H9 (cell line): ENCODE measurements around the gene C1QBP. TPM values are rescaled to one million over a fixed set of nuclear protein-coding genes. Genes with fewer than 3 reads are reported as not detected.

Experiments
- DNase-seq: peaks from one replicate; pipeline ENCODE4 v3.0.0-alpha.2; 2017
- H2AFZ ChIP-seq: one replicate; pipeline ENCODE4 v1.6.1; 2013; ENCODE audit warnings: mild to moderate bottlenecking, low read length, control low read depth, moderate library complexity
- H2AK5ac ChIP-seq: 2 replicates; pipeline ENCODE4 v1.6.1; 2013; ENCODE audit warnings: low read length, control low read depth, mixed read lengths; ENCODE audit not compliant: insufficient read length
- H2BK120ac ChIP-seq: one replicate; pipeline ENCODE4 v1.6.1; 2013; ENCODE audit warnings: low read depth, mild to moderate bottlenecking, low read length, control low read depth, inconsistent platforms; ENCODE audit not compliant: poor library complexity, severe bottlenecking
- H2BK12ac ChIP-seq: 2 replicates; pipeline ENCODE4 v1.6.1; 2013; ENCODE audit warnings: low read length, control low read depth, mixed read lengths, low read depth; ENCODE audit not compliant: insufficient read length
- H2BK15ac ChIP-seq: 2 replicates; pipeline ENCODE4 v1.6.1; 2013; ENCODE audit warnings: low read depth, low read length, control low read depth
- H2BK20ac ChIP-seq: one replicate; pipeline ENCODE4 v1.6.1; 2013; ENCODE audit warnings: low read depth, mild to moderate bottlenecking, low read length, control low read depth, inconsistent platforms; ENCODE audit not compliant: poor library complexity, severe bottlenecking
- H2BK5ac ChIP-seq: 2 replicates; pipeline ENCODE4 v1.6.1; 2013; ENCODE audit warnings: low read length, control low read depth, mixed read lengths; ENCODE audit not compliant: insufficient read length
- H3K14ac ChIP-seq: 2 replicates; pipeline ENCODE4 v1.6.1; 2013; ENCODE audit warnings: low read length, control low read depth; ENCODE audit not compliant: insufficient read depth
- H3K18ac ChIP-seq: 2 replicates; pipeline ENCODE4 v1.6.1; 2013; ENCODE audit warnings: low read depth, mild to moderate bottlenecking, mixed read lengths, low read length, control low read depth; ENCODE audit not compliant: insufficient read length
- H3K23ac ChIP-seq: 2 replicates; pipeline ENCODE4 v1.6.1; 2013; ENCODE audit warnings: low read length, control low read depth, mixed read lengths, low read depth; ENCODE audit not compliant: insufficient read length
- H3K23me2 ChIP-seq: 2 replicates; pipeline ENCODE4 v1.6.1; 2013; ENCODE audit warnings: low read depth, mild to moderate bottlenecking, mixed read lengths, low read length, control low read depth; ENCODE audit not compliant: insufficient read length, poor library complexity, severe bottlenecking
- H3K27ac ChIP-seq: 2 replicates; pipeline ENCODE4 v1.5.1; 2013; ENCODE audit warnings: low read length, control low read depth, mixed read lengths, low read depth; ENCODE audit not compliant: insufficient read length
- H3K27me3 ChIP-seq: 2 replicates; pipeline ENCODE4 v1.6.1; 2013; ENCODE audit warnings: low read length, control low read depth, inconsistent platforms; ENCODE audit not compliant: insufficient read depth
- H3K4ac ChIP-seq: 2 replicates; pipeline ENCODE4 v1.6.1; 2013; ENCODE audit warnings: low read depth, mild to moderate bottlenecking, control low read depth, inconsistent platforms, low read length, moderate library complexity
- H3K4me1 ChIP-seq: 2 replicates; pipeline ENCODE4 v1.6.1; 2013; ENCODE audit warnings: low read length, control low read depth, inconsistent platforms; ENCODE audit not compliant: insufficient read depth
- H3K4me2 ChIP-seq: 2 replicates; pipeline ENCODE4 v1.6.1; 2013; ENCODE audit warnings: low read length, control low read depth, mixed read lengths; ENCODE audit not compliant: insufficient read length, insufficient read depth
- H3K56ac ChIP-seq: 2 replicates; pipeline ENCODE4 v1.6.1; 2013; ENCODE audit warnings: low read depth, mild to moderate bottlenecking, mixed read lengths, low read length, control low read depth; ENCODE audit not compliant: insufficient read length
- H3K79me1 ChIP-seq: 2 replicates; pipeline ENCODE4 v1.6.1; 2013; ENCODE audit warnings: low read depth, mild to moderate bottlenecking, moderate library complexity, low read length, control low read depth, inconsistent platforms; ENCODE audit not compliant: insufficient read depth, poor library complexity, severe bottlenecking
- H3K79me2 ChIP-seq: 2 replicates; pipeline ENCODE4 v1.6.1; 2013; ENCODE audit warnings: low read length, control low read depth, inconsistent platforms; ENCODE audit not compliant: insufficient read depth
- H3K9ac ChIP-seq: 2 replicates; pipeline ENCODE4 v1.6.1; 2013; ENCODE audit warnings: low read length, control low read depth, mixed read lengths; ENCODE audit not compliant: insufficient read length; ENCODE audit errors: extremely low read depth
- H3K9me3 ChIP-seq: one replicate; pipeline ENCODE4 v1.6.1; 2013; ENCODE audit warnings: low read depth, low read length, inconsistent platforms; ENCODE audit not compliant: control insufficient read depth
- H3T11ph ChIP-seq: one replicate; pipeline ENCODE4 v1.6.1; 2013; ENCODE audit warnings: mild to moderate bottlenecking, low read length, control low read depth, inconsistent platforms
- H4K20me1 ChIP-seq: one replicate; pipeline ENCODE4 v1.6.1; 2013; ENCODE audit not compliant: control insufficient read depth, insufficient read length, insufficient read depth
- H4K5ac ChIP-seq: 2 replicates; pipeline ENCODE4 v1.6.1; 2013; ENCODE audit warnings: low read depth, mild to moderate bottlenecking, mixed read lengths, low read length, control low read depth; ENCODE audit not compliant: insufficient read length
- H4K8ac ChIP-seq: replicated peaks from 2 replicates; pipeline ENCODE4 v1.6.1; 2013; ENCODE audit warnings: low read length, control low read depth, mixed read lengths, low read depth; ENCODE audit not compliant: insufficient read length
- H4K91ac ChIP-seq: 2 replicates; pipeline ENCODE4 v1.6.1; 2013; ENCODE audit warnings: low read depth, mild to moderate bottlenecking, moderate library complexity, mixed read lengths, low read length, control low read depth; ENCODE audit not compliant: insufficient read length
- H3K27ac Mint-ChIP-seq, 3 experiments: 2 replicates in 2 of 3; 3 replicates in 1 of 3; pipeline ENCODE4 v1.8.0; 2020 to 2021; ENCODE audit warnings: mixed read lengths in 3 of 3, mild to moderate bottlenecking in 1 of 3, moderate library complexity in 1 of 3
- H3K27me3 Mint-ChIP-seq: 2 replicates; pipeline ENCODE4 v1.8.0; 2021; ENCODE audit warnings: low read depth, mild to moderate bottlenecking, moderate library complexity, mixed read lengths
- H3K36me3 Mint-ChIP-seq, 3 experiments: 2 replicates in 2 of 3; 3 replicates in 1 of 3; pipeline ENCODE4 v1.8.0; 2020 to 2021; ENCODE audit warnings: low read depth in 3 of 3, mixed read lengths in 3 of 3; ENCODE audit not compliant: insufficient read depth in 1 of 3
- H3K4me1 Mint-ChIP-seq, 2 experiments: 2 replicates each; pipeline ENCODE4 v1.8.0; 2020; ENCODE audit warnings: mixed read lengths in 2 of 2
- H3K4me3 Mint-ChIP-seq, 2 experiments: 2 replicates in 1 of 2; 3 replicates in 1 of 2; pipeline ENCODE4 v1.8.0; 2020 to 2021; ENCODE audit warnings: mild to moderate bottlenecking in 2 of 2, mixed read lengths in 2 of 2, moderate library complexity in 1 of 2
- H3K9me3 Mint-ChIP-seq, 2 experiments: 2 replicates in 1 of 2; 3 replicates in 1 of 2; pipeline ENCODE4 v1.8.0; 2020; ENCODE audit warnings: mild to moderate bottlenecking in 2 of 2, mixed read lengths in 2 of 2, moderate library complexity in 1 of 2
- WGBS: extraction: QIAGEN DNeasy Blood & Tissue Kit; methylation state at CpG from one replicate; pipeline ENCODE4 v1.1.7; 2013; ENCODE audit warnings: missing lambda C conversion rate, low lambda C conversion rate, mixed read lengths; ENCODE audit not compliant: insufficient read length; ENCODE audit errors: extremely low coverage; 5-methylcytosine and 5-hydroxymethylcytosine counted together
- long read RNA-seq: library from polyadenylated mRNA; unstranded; transcript quantifications from one replicate; pipeline ENCODE4 v2.0.0, GENCODE V29; 2020
- total RNA-seq: library from RNA; stranded (reverse); gene quantifications from 2 replicates; pipeline ENCODE4 v1.2.1, GENCODE V29; 2021
- TF ChIP-seq, protein P1 (sequence below): fragments of 200-600 bp; sonication (generic); conservative IDR thresholded peaks from 3 replicates; pipeline ENCODE4 v1.8.0; 2021; ENCODE audit warnings: antibody characterized with exemption, mild to moderate bottlenecking

The C1QBP gene, protein sequence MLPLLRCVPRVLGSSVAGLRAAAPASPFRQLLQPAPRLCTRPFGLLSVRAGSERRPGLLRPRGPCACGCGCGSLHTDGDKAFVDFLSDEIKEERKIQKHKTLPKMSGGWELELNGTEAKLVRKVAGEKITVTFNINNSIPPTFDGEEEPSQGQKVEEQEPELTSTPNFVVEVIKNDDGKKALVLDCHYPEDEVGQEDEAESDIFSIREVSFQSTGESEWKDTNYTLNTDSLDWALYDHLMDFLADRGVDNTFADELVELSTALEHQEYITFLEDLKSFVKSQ
- 390 and 395 TPM in 2 replicates for total RNA-seq
- long read RNA-seq, transcript C1QBP-201 (6 exons, 1,169 nt), result major isoform, 2,937 of 3,025 reads
- long read RNA-seq, partial matches to known transcripts, result 2 of 3,025 reads
- long read RNA-seq, other reads (novel, unspliced or antisense), result 84 of 3,025 reads

DNA sequence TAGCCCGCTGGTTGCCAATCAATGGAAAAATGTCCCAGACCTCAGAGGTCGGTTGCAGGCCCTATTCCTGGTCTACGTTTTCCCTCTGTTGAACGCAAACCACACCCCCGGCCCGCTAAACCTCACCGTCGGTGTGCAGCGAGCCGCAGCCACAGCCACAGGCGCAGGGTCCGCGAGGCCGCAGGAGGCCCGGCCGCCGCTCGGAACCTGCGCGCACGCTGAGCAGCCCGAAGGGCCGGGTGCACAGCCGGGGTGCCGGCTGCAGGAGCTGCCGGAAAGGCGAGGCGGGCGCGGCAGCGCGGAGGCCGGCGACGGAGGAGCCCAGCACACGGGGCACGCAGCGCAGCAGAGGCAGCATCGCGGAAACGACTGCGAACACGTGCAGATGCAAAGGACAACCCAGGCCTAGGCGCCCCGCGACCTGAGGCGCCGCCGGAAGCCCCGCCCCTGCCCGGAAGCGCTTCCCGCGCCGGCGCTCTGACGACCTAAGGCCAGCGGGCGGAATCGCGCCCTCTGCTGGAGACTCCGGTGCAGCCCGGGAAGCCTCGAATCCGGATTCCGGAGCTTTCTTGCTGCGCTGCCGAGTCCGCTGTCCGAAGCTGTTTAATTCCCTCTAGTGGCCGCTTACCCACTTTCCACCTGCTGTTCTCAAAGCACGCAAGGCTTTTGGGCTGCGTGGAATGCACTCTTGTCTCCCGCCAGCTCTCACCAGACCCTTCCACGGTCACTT, at the start of gene C1QBP:
TSS of gene C1QBP (minus strand) at position 440 of the 730 bp plus-strand sequence. CDS start at position 358, 82 bp downstream.
- Histone ChIP-seq H4K8ac (no peak within 1 kb of the TSS), H3K9ac (peak within 1 kb of the TSS; percentile 89), H3T11ph (no peak within 1 kb of the TSS), H3K9me3 (no peaks in the 10 kb centered on the region), H3K18ac (no peak within 1 kb of the TSS), H3K79me2 (peaks cover 15% of the 10 kb centered on the region; the same call in 1 of the 2 replicates), H2BK15ac (no peak within 1 kb of the TSS), H3K27ac (no peak within 1 kb of the TSS), H2BK12ac (no peak within 1 kb of the TSS), H4K91ac (no peak within 1 kb of the TSS), H2BK120ac (no peak within 1 kb of the TSS), H3K4me1 (no peaks in the 10 kb centered on the region; the same call in 1 of the 2 replicates), H3K23ac (no peak within 1 kb of the TSS), H2BK20ac (no peak within 1 kb of the TSS), H3K14ac (peak within 1 kb of the TSS; percentile 87), H2AK5ac (no peak within 1 kb of the TSS), H3K4me2 (peak within 1 kb of the TSS; percentile 94), H3K27me3 (no peaks in the 10 kb centered on the region), H3K23me2 (no peaks in the 10 kb centered on the region), H4K5ac (peak within 1 kb of the TSS; percentile 22), H2BK5ac (no peak within 1 kb of the TSS), H3K79me1 (peaks cover 6% of the 10 kb centered on the region), H3K56ac (no peak within 1 kb of the TSS), H4K20me1 (no peaks in the 10 kb centered on the region), H2AFZ (no peak within 1 kb of the TSS), H3K4ac (no peak within 1 kb of the TSS)
- Mint-ChIP-seq H3K27me3 (no peaks in the 10 kb centered on the region), H3K27ac (peak within 1 kb of the TSS; percentile 73 to 87 (median 73)), H3K9me3 (no peaks in the 10 kb centered on the region), H3K36me3 (peaks cover 37 to 64% (median 52%) of the 10 kb centered on the region in 3 experiments), H3K4me3 (peak within 1 kb of the TSS; percentile 85 to 86), H3K4me1 (peaks cover 20 to 23% of the 10 kb centered on the region in 2 experiments)
- DNase-seq, result peak; percentile 97
- WGBS, result no CpG with 5 or more reads among the region's 75 CpGs
- TF ChIP-seq, protein P1, sequence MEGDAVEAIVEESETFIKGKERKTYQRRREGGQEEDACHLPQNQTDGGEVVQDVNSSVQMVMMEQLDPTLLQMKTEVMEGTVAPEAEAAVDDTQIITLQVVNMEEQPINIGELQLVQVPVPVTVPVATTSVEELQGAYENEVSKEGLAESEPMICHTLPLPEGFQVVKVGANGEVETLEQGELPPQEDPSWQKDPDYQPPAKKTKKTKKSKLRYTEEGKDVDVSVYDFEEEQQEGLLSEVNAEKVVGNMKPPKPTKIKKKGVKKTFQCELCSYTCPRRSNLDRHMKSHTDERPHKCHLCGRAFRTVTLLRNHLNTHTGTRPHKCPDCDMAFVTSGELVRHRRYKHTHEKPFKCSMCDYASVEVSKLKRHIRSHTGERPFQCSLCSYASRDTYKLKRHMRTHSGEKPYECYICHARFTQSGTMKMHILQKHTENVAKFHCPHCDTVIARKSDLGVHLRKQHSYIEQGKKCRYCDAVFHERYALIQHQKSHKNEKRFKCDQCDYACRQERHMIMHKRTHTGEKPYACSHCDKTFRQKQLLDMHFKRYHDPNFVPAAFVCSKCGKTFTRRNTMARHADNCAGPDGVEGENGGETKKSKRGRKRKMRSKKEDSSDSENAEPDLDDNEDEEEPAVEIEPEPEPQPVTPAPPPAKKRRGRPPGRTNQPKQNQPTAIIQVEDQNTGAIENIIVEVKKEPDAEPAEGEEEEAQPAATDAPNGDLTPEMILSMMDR, result peak; percentile 99
